ENCODE data around the gene DCK. TPM values are rescaled to one million over a fixed set of nuclear protein-coding genes. Genes with fewer than 3 reads are reported as not detected.
A peak's percentile ranks its signal among the peaks of the same experiment; 100 is the strongest.

DCK gene
- total RNA-seq, 1 donor from 2014 or later, result 10.8 TPM

- no peak overlapping the region for H3K27ac Mint-ChIP-seq (ENCODE audit: unreplicated experiment)
- H3K36me3 Mint-ChIP-seq (ENCODE audit: low read depth, unreplicated experiment), result no peaks in the 10 kb centered on the region
- peaks cover 5% of the 10 kb centered on the region for H3K36me3 ChIP-seq (ENCODE audit: insufficient read depth, low read length)
- no peaks in the 10 kb centered on the region for H3K27me3 ChIP-seq (ENCODE audit: insufficient read depth, low read length)
- H3K79me2 ChIP-seq (ENCODE audit: insufficient read depth, low read length), result peaks cover 5% of the 10 kb centered on the region
- peaks cover 12% of the 10 kb centered on the region for H3K4me1 Mint-ChIP-seq (ENCODE audit: low read depth, unreplicated experiment)
- no peak overlapping the region for H3K4me3 Mint-ChIP-seq (ENCODE audit: unreplicated experiment)
- no peak for TF ChIP-seq CTCF (IDR thresholded peaks at IDR 0.05; ENCODE audit: insufficient read depth, low read depth, low read length)
- TF ChIP-seq EZH2 (IDR thresholded peaks at IDR 0.05; ENCODE audit: insufficient read depth, low read length), result no peak
- no peaks in the 10 kb centered on the region for H4K20me1 ChIP-seq (ENCODE audit: insufficient read depth, low read length)
- DNase-seq (ENCODE audit: low read depth), result no peak
- no peak for FAIRE-seq
- H3K4me3 ChIP-seq (ENCODE audit: insufficient read depth, low read depth, low read length), result no peak overlapping the region
- H3K9me3 Mint-ChIP-seq (ENCODE audit: unreplicated experiment), result no peaks in the 10 kb centered on the region
- peak overlapping the region; percentile 66 for H3K27ac ChIP-seq (ENCODE audit: low read depth, low read length)
- no peak overlapping the region for H2AFZ ChIP-seq (ENCODE audit: low read depth, low read length)
- H3K9ac ChIP-seq (ENCODE audit: low read length), result no peak overlapping the region
- peak overlapping the region; percentile 61 for H3K4me2 ChIP-seq (ENCODE audit: low read length)
- H3K27me3 Mint-ChIP-seq (ENCODE audit: low read depth, unreplicated experiment), result no peaks in the 10 kb centered on the region
- no peaks in the 10 kb centered on the region for H3K9me3 ChIP-seq (ENCODE audit: insufficient read depth, low read depth, low read length)
- peaks cover 15% of the 10 kb centered on the region for H3K4me1 ChIP-seq (ENCODE audit: insufficient read depth, low read length)
These were observed 32.2 kb downstream of the DCK start for GRCh38 chr4:71025654-71026053.

- Histone ChIP-seq H3K79me2 (ENCODE audit: insufficient read depth, low read length) (peaks cover 5% of the 10 kb centered on the region), H3K4me2 (ENCODE audit: low read length) (peak overlapping the region; percentile 61), H2AFZ (ENCODE audit: low read depth, low read length) (no peak overlapping the region), H4K20me1 (ENCODE audit: insufficient read depth, low read length) (no peaks in the 10 kb centered on the region), H3K36me3 (ENCODE audit: insufficient read depth, low read length) (peaks cover 5% of the 10 kb centered on the region), H3K9ac (ENCODE audit: low read length) (no peak overlapping the region), H3K4me1 (ENCODE audit: insufficient read depth, low read length) (peaks cover 15% of the 10 kb centered on the region), H3K9me3 (ENCODE audit: insufficient read depth, low read depth, low read length) (no peaks in the 10 kb centered on the region), H3K27ac (ENCODE audit: low read depth, low read length) (peak overlapping the region; percentile 66), H3K4me3 (ENCODE audit: insufficient read depth, low read depth, low read length) (no peak overlapping the region), H3K27me3 (ENCODE audit: insufficient read depth, low read length) (no peaks in the 10 kb centered on the region)
- TF ChIP-seq CTCF (IDR thresholded peaks at IDR 0.05; ENCODE audit: insufficient read depth, low read depth, low read length), result no peak
- no peak for TF ChIP-seq EZH2 (IDR thresholded peaks at IDR 0.05; ENCODE audit: insufficient read depth, low read length)
- peaks cover 12% of the 10 kb centered on the region for H3K4me1 Mint-ChIP-seq (ENCODE audit: low read depth, unreplicated experiment)
- no peaks in the 10 kb centered on the region for H3K9me3 Mint-ChIP-seq (ENCODE audit: unreplicated experiment)
- FAIRE-seq, result peak; percentile 91
- no peaks in the 10 kb centered on the region for H3K36me3 Mint-ChIP-seq (ENCODE audit: low read depth, unreplicated experiment)
- no peaks in the 10 kb centered on the region for H3K27me3 Mint-ChIP-seq (ENCODE audit: low read depth, unreplicated experiment)
- no peak overlapping the region for H3K4me3 Mint-ChIP-seq (ENCODE audit: unreplicated experiment)
- DNase-seq (ENCODE audit: low read depth), result peak; percentile 80
- H3K27ac Mint-ChIP-seq (ENCODE audit: unreplicated experiment), result peak overlapping the region; percentile 20
These were observed 32.6 kb downstream of the DCK start for GRCh38 chr4:71026086-71026485.

GRCh38 chr4:71027611-71028010 is 34.2 kb downstream of the DCK start:
- no peaks in the 10 kb centered on the region for H4K20me1 ChIP-seq (ENCODE audit: insufficient read depth, low read length)
- no peak overlapping the region for H3K4me2 ChIP-seq (ENCODE audit: low read length)
- TF ChIP-seq EZH2 (IDR thresholded peaks at IDR 0.05; ENCODE audit: insufficient read depth, low read length) (no peak), CTCF (IDR thresholded peaks at IDR 0.05; ENCODE audit: insufficient read depth, low read depth, low read length) (no peak)
- peaks cover 28% of the 10 kb centered on the region for H3K4me1 ChIP-seq (ENCODE audit: insufficient read depth, low read length)
- FAIRE-seq (no peak), DNase-seq (ENCODE audit: low read depth) (no peak)
- Mint-ChIP-seq H3K27ac (ENCODE audit: unreplicated experiment) (no peak overlapping the region), H3K4me3 (ENCODE audit: unreplicated experiment) (no peak overlapping the region), H3K4me1 (ENCODE audit: low read depth, unreplicated experiment) (peaks cover 20% of the 10 kb centered on the region), H3K9me3 (ENCODE audit: unreplicated experiment) (no peaks in the 10 kb centered on the region), H3K27me3 (ENCODE audit: low read depth, unreplicated experiment) (no peaks in the 10 kb centered on the region), H3K36me3 (ENCODE audit: low read depth, unreplicated experiment) (no peaks in the 10 kb centered on the region)
- H3K4me3 ChIP-seq (ENCODE audit: insufficient read depth, low read depth, low read length), result no peak overlapping the region
- H3K27ac ChIP-seq (ENCODE audit: low read depth, low read length), result no peak overlapping the region
- H3K9ac ChIP-seq (ENCODE audit: low read length), result no peak overlapping the region
- H3K9me3 ChIP-seq (ENCODE audit: insufficient read depth, low read depth, low read length), result no peaks in the 10 kb centered on the region
- H3K27me3 ChIP-seq (ENCODE audit: insufficient read depth, low read length), result no peaks in the 10 kb centered on the region
- peaks cover 5% of the 10 kb centered on the region for H3K36me3 ChIP-seq (ENCODE audit: insufficient read depth, low read length)
- no peaks in the 10 kb centered on the region for H3K79me2 ChIP-seq (ENCODE audit: insufficient read depth, low read length)
- H2AFZ ChIP-seq (ENCODE audit: low read depth, low read length), result no peak overlapping the region
